Measurements from ENCODE around the gene ESPL1. TPM values are rescaled to one million over a fixed set of nuclear protein-coding genes. Genes with fewer than 3 reads are reported as not detected.

Gene ESPL1
- polyA plus RNA-seq = not detected in 2 replicates

GRCh38 chr12:53267999-53268629, at the start of gene ESPL1:
TSS of gene ESPL1 (plus strand) at chr12:53268299. CDS start at chr12:53268767, 468 bp downstream.

GRCh38 chr12:53231921-53232645, 36.0 kb upstream of the ESPL1 start, which contains the start of gene RARG:
TSS of gene RARG (minus strand) at chr12:53232209. CDS start at chr12:53227545, 4,664 bp downstream.

GRCh38 chr12:53295070-53295890, 27.2 kb downstream of the ESPL1 start, which contains the start of gene PFDN5:
TSS of gene PFDN5 (plus strand) at chr12:53295542. CDS start at chr12:53295568, 26 bp downstream.

GRCh38 chr12:53299454-53300180, 31.5 kb downstream of the ESPL1 start, which contains the start of gene MYG1:
TSS of gene MYG1 (plus strand) at chr12:53299695. CDS start at chr12:53299738, 43 bp downstream.

GRCh38 chr12:53336181-53336681, 68.1 kb downstream of the ESPL1 start, which contains the start of gene SP7:
TSS of gene SP7 (minus strand) at chr12:53336354. CDS start at chr12:53335646, 708 bp downstream.

Other genes starting within 250 kb of the ESPL1 start
- gene TNS2, start 218.2 kb upstream of the ESPL1 start, polyA plus RNA-seq = 1.1 TPM in 1 of 2 replicates, not detected in the other
- gene SPRYD3, start 188.9 kb upstream of the ESPL1 start, polyA plus RNA-seq = 25.0 and 26.0 TPM in 2 replicates
- gene IGFBP6, start 170.6 kb upstream of the ESPL1 start, polyA plus RNA-seq = 17.2 and 27.8 TPM in 2 replicates
- not detected in 2 replicates for gene SOAT2, start 164.8 kb upstream of the ESPL1 start, polyA plus RNA-seq
- gene ZNF740, start 87.6 kb upstream of the ESPL1 start, polyA plus RNA-seq = 1.6 and 2.4 TPM in 2 replicates
- gene CSAD, start 87.4 kb upstream of the ESPL1 start, polyA plus RNA-seq = 23.6 and 24.3 TPM in 2 replicates
- not detected in 2 replicates for gene ITGB7, start 61.0 kb upstream of the ESPL1 start, polyA plus RNA-seq
- gene RARG, start 36.1 kb upstream of the ESPL1 start, polyA plus RNA-seq = 0.32 and 0.74 TPM in 2 replicates
- gene PFDN5, start 27.2 kb downstream of the ESPL1 start, polyA plus RNA-seq = 1,122 and 1,202 TPM in 2 replicates
- gene MYG1, start 31.4 kb downstream of the ESPL1 start, polyA plus RNA-seq = 60.1 and 92.0 TPM in 2 replicates
- gene AAAS, start 53.3 kb downstream of the ESPL1 start, polyA plus RNA-seq = 6.3 and 19.0 TPM in 2 replicates
- gene SP7, start 68.1 kb downstream of the ESPL1 start, polyA plus RNA-seq = not detected in 2 replicates
- 1.1 and 2.2 TPM in 2 replicates for gene SP1, start 111.9 kb downstream of the ESPL1 start, polyA plus RNA-seq
- not detected in 2 replicates for gene AMHR2, start 155.6 kb downstream of the ESPL1 start, polyA plus RNA-seq
- 89.8 and 98.6 TPM in 2 replicates for gene PRR13, start 173.4 kb downstream of the ESPL1 start, polyA plus RNA-seq
- gene PCBP2, start 183.8 kb downstream of the ESPL1 start, polyA plus RNA-seq = 111 and 125 TPM in 2 replicates
- 3.2 and 4.6 TPM in 2 replicates for gene MAP3K12, start 231.2 kb downstream of the ESPL1 start, polyA plus RNA-seq
- 4.4 and 5.7 TPM in 2 replicates for gene TARBP2, start 233.0 kb downstream of the ESPL1 start, polyA plus RNA-seq
- 0.91 TPM in 1 of 2 replicates, not detected in the other for gene NPFF, start 239.2 kb downstream of the ESPL1 start, polyA plus RNA-seq